Hippocampal formation (tissue), 2 donors: Measurements from ENCODE around the gene MYO1F.
"Not testable (repeated sequence)": the region's sequence is repeated elsewhere in the genome, so short reads cannot be mapped to it uniquely, and the experiment has no call there.

Experiments used
- DNase-seq, 2 donors: peaks; one replicate each; lab custom pipeline; 2025; lab: John Stamatoyannopoulos, UW

The MYO1F gene

DNA sequence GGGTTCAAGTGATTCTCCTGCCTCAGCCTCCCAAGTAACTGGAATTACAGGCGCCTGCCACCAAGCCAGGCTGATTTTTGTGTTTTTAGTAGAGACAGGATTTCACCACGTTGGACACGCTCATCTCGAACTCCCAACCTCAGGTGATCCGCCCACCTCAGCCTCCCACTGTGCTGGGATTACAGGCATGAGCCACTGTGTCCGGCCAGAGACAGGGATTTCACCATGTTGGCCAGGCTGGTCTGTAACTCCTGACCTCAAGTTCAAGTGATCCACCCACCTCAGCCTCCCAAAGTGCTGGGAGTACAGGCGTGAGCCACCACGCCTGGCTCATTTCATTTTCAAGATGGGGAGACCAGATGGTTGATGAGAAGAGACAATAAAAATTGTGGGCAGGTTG lies 12.4 kb downstream of the MYO1F start:
- not testable (repeated sequence) for DNase-seq

DNA sequence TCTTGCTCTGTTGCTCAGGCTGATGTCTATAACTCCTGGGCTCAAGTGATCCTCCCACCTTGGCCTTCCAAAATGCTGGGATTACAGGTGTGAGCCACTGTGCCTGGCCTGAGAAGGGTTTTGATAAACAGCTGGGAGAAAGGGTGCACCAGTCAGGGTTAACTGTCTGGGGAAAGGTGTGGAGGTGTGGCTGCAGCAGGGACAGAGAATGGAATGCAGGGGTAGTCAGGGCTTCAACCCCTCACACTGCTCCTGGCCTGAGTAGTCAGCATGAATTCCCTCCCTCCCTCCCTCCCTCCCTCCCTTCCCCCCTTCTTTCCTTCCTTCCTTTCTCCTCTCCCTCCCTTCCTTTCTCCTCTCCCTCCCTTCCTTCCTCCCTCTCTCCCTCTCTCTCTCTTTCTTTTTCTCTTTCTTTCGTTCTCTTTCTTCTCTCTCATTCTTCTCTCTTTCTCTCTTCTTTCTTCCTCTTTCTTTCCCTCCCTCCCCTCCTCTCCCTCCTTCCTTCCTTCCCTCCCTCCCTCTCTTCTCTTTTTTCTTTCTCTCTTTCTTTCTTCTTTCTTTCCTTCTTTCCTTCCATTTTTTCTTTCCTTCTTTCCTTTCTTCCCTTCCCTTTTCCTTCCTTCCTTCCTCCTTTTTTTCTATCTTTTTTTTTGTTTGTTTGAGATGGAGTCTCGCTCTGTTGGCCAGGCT lies 16.0 kb downstream of the MYO1F start:
- DNase-seq, result no peak

DNA sequence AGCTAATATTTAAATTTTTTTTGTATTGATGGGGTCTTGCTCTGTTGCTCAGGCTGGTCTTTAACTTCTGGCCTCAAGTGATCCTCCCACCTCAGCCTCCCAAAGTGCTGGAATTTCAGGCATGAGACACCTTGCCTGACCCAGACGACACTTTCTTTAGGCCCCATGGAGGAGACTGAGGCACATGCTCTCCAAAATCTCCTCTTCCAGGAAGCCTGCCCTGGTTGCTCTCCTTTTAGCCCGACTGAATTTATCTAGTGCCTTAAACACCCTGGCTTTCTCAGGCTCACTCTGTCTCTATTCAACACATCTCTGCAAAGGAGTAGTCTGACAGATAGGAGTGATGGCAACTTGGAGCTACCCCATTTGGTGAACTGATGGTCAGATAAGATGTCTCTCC lies 18.9 kb downstream of the MYO1F start:
- DNase-seq, result no peak

DNA sequence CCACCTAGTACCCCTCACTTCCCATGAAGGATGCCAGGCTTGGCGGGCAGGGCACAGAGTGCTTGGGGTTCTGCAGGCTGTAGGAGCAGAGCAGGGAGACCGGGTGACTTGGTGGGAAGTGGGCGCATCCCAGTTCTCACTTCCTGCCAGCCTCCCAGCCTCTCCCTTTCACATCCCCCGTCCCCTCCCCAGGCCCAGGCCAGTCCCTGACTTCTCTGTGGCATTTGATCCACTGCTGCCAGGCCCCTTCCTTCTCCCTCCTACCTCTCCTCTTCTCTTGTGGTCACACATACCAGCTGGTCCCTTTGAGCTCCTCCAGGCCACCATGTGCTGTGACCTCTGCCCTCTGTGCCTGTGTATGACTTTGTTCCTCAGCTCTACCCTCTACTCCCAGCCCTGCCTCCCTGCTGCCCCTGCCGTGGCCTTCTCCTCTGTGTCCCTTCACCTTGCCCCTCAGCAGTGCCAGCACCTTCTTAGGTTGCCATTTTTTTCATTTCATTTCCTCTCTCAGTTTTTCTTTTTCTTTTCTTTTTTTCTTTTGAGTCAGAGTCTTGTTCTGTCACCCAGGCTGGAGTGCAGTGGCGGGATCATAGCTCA lies 19.5 kb downstream of the MYO1F start:
- no peak for DNase-seq

DNA sequence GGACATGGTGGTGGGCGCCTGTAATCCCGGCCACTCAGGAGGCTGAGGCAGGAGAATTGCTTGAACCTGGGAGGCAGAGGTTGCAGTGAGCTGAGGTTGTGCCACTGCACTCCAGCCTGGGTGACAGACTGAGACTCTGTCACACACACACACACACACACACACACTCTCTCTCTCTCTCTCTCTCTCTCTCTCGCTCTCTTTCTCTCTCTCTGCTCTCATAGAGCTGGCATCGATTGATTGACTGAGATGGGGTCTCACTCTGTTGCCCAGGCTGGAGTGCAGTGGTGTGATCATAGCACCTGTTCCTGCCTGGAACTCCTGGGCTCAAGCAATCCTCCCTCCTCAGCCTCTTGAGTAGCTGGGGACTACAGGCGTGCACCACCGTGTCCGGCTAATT lies 23.5 kb downstream of the MYO1F start:
- DNase-seq, result not testable (repeated sequence)

DNA sequence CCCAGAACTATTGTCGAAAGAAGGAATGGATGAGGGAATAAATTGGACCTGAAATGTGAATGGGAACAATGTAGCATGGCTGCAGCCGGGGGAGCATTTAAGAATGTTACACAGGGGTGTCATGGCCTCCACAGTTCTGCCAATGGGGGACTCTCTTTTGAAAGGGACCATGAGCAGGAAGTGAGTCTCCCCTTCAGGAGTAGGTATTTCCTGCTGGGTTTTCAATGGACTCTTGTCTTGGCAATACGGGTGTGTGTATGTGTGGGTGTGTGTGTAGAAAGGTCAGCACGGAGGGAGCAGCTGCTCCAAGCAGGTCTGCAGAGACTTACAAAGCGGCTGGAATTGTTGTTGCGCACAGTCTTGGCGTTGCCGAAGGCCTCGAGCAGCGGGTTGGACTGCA lies 24.4 kb downstream of the MYO1F start:
- DNase-seq, result no peak

DNA sequence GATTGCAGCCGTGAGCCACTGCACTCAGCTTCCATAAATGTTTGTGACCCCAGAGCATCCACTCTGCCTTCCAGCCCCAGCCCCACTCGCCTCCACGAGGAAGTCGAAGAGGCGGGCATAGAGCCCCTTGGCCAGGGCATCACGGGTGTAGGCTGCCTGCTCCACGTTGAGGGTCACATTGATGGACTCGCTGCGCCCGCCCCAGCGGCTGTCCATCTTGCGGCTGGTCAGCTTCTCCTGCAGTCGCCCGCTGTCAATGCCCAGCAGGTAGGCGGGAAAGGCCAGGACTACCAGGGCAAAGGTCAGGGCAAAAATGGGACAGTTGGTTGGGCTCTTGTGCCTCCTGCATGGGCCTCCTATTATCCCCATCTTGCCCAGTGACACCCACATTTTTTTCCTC lies 27.2 kb downstream of the MYO1F start:
- DNase-seq, result no peak

DNA sequence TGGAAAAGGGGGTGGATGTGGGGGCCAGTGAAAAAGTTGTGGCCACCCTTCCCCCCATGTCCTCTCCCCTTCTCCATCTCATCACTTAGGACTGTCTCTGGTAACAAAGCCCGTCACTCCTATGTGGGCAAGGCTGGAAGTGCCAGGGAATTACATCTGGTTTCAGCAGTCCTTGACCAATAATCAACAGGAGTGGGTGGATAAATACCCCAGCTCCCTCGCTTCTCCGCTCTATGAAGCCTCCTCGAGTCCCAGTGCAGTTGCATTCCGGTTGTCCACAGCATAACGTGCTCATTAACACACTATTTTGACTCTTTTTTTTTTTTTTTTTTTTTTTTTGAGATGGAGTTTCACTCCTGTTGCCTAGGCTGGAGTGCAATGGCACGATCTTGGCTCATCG lies 31.5 kb downstream of the MYO1F start:
- DNase-seq, result no peak

DNA sequence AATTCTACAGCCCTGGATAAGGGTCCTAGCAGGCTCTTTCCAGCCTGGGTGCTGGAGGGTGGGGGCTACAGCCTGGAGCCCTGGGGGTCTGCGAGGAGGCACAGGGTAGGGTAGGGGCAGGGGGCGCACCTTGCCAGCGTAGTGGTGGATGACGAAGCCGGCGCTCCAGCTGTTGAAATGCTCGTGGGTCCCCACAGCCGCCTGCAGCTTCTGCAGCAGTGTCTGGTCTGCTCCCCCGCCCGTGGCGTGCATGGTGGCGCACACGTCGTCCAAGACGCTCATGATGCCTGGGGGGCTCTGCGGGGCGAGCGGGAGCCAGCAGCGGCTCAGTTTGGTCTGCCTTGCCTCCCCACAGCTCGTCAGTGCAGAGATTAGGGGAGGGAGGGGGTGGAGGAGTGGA lies 33.1 kb downstream of the MYO1F start:
- no peak for DNase-seq

DNA sequence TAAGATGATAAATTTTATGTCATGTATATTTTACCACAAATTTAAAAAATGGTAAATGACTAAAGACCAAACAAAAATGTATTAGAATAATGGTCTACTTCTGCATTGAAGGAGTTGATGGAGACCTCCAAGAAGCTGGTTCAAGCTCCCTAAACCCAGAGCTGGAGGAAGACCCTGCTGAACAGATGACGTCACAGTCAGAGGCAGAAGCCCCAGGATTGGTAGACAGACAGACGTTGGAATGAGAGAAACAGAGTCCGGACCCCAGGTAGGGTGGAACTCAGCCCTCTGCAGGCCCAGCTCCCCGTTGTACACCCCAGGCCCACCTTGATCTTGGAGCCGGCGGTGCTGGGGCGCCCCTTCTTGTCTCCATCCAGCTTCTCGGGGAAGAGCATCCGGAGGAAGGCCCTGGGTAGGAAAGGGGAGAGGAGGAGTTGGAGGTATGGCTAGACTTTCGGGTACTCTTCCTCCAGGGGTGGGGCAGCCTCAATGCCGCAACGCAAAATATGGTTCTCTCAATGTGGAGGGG lies 37.6 kb downstream of the MYO1F start:
- no peak for DNase-seq

DNA sequence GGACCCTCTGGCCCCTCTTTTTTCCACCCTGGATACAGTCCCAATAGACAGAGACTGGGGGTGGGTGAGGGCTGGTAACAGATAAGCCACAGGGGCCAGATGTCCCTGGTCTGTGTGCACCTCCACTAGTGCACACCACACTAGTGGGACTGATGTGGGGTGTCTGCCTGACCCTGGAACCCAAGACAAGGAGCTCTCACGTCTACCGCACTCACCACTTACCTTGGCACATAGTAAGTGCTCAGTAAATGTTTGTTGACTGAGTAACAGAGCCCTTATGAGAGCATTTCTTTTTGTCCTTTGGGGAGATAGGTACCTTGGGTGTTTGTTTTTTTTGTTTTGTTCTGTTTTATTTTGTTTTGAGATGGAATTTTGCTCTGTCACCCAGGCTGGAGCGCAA lies 40.1 kb downstream of the MYO1F start:
- no peak for DNase-seq

DNA sequence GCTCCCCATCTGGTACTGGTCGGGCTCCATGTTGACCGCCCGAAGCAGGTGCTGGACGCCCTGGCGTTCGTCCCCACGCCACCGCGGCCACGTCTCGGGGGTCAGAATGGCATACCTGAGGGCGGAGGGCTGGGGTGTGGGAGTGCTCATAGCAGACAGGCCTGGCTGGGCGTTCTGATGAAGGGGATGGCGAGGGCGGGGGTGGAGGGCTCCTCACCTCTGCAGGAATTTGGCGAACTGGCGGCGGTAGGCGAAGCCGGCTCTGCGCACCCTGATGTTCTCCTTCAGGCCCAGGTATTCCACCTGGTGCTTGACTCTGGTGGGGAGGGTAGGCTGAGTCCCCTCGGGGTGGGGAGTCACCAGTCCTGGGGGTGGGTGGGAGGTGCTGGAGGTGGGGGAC lies 41.0 kb downstream of the MYO1F start:
- DNase-seq, result no peak

DNA sequence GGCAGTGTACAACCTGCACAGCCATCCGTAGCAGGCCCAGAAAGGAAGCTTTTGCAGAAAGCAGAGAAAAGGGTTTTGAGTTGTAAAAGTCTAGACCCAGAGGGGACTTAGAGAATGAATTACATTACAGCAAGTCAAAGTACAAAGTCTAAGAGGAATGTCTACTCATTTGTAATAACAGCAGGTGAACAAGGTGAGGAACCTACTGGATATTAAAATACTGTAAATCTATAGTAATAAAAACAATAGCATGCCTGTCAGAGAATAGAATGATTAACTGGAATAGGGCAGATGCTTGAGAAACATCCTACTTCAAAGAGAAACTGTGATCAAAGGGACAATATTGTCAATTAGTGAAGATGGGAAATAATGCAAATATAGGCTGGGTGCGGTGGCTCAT lies 45.0 kb downstream of the MYO1F start:
- DNase-seq, result no peak

DNA sequence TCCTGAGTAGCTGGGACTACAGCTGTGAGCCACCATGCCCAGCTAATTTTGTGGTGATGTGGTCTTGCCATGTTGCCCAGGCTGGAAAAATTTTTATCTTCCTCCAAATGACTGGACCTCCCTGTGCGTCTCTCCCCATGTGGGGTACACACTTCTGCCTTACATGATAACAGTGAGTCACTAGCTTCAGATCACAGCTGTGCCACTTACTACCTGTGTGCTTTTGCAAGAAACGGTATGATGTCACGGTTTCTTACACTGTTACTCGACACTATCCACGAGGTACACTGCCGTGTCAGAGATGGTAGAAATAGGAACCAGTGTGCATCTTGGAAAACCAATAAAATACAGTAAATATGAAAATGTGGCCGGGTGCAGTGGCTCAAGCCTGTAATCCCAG lies 45.8 kb downstream of the MYO1F start:
- DNase-seq, result no peak

DNA sequence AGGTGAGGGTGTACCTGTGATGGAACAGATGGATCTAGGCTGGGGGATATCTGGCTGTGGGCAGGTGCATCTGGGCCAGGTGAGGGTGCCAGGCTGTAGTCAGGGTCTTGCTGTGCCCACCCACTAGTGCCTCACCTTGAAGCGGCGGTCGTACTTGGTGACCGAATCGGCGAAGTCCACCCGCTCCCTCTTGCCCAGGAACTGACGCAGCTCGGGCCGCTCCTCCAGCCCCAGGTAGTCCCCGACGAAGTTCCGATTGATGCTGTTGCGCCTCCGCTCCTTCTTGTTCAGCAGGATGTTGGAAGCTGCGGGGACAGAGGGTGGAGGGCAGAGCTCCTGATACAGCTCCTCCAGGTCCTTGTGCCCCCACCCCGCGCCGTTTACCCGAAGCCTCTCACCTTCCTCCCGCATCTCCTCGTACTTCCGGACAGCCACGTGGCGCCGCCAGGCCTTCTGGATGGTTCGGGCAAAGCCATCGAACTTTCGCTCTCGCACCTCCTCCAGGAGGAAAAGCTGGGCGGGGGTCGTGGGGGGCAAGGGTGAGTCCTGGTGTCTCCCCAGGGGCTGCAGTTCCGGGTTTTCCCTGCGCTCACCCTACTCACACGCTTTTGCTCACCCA lies 47.1 kb downstream of the MYO1F start:
- no peak for DNase-seq

DNA sequence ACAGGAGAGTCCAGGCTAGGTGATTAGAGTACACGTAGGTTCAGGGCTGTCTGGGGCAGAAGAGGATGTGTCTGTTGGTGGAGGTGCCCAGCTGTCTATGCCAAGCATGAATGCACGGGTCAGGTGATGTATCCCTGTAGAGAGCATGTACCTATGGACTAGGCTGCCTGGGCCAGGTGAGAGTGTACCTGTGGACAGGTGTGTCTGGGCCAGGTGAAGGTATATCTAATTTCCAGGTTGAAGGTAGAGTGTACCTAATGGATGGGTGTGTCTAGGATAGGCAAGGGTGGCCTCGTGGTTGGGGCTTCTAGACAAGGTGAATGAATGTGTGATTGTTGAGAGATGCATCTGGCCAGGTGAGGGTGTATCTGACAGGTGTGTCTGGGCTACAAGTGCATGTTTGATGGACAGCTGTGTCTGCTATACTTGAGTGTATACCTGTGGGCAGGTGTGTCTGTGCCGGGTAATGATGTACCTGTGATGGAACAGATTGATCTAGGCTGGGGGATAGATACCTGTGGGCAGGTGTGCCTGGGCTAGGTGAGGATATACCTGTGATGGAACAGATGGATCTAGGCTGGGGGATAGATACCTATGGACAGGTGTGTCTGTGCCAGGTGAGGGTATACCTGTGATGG lies 47.8 kb downstream of the MYO1F start:
- DNase-seq, result no peak

DNA sequence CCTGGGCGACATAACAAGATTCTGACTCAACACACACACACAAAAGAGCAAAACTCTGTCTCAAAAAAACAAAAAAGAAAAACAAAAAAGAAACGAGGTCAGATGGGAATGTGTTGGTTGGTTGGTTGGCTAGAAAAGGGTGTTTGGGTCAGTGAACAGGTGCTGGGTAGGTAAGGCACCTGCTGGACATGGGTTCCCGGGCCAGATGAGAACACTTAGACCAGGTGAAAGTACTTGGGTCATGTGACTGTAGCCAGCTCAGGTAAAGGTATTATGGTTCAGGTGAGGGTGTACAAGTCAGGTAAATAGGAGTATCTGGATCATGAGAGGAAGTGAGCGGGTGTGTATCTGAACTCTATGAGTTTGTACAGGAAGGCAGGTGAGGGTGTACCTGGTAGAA lies 48.7 kb downstream of the MYO1F start:
- no peak for DNase-seq

DNA sequence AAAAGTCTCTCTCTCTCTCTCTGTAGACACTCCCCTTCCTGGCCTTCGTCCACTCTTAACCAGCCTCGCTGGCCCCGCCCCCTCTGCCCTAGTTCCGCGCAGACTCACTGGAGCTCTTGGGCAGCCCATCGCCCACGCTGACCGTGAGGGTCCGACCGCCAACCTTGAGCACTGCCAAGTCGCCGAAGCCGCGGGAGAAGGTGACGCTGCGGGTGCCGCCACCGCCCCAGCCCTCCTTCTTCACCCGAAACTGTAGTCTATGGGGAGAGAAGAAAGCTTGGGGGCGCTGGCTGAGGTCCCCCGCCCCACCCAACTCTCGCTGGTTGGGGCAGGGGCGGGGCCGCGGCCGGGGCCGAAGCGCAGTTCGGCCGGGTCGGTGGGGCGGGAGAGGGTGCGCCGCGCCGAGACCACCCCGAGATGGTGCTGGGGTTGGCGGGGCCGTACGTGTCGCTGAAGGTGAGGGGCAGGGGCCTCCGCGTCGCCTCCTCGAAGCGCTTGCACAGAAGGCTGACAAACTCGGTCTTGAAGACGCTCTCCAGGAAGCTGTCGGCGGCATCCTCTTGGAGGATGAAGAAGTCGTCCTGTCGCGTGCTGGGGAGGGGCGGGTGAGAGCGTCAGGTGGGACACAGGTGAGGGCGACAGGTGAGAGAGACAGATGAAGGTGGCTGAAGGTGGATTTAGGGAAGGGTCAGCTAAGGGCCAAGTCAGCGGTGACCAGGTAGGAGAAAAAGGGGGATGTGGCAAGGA lies 50.7 kb downstream of the MYO1F start:
- peak; percentile 64 to 81 for DNase-seq

DNA sequence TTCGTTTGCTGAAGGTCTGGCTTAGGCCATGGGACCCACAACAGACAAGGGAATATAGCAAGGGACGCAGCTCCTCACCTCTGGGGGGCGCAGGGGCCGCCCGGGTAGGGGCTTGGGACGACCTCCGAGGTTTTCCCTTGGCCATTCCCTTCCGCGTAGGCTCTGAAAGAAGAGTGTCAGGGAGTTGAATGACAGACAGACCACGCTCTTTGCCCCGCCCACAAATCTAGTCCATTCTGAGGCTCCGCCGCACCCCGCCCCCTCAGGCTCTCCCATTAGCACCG lies 51.9 kb downstream of the MYO1F start:
- DNase-seq, result no peak

DNA sequence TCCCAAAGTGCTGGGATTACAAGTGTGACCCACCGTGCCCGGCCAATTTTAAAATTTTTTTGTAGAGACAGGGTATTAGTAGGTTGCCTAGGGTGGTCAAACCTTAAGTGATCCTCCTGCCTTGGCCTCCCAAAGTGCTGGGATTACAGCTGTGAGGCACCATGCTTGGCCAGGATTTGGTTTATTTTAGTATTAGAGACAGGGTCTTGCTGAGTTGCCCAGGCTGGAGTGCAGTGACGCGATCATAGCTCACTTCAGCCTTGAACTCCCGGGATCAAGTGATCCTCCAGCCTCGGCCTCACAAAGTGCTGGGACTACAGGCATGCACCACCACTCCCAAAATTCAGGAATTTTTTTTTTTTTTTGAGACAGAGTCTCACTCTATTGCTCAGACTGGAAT lies 57.9 kb downstream of the MYO1F start:
- DNase-seq, result no peak

DNA sequence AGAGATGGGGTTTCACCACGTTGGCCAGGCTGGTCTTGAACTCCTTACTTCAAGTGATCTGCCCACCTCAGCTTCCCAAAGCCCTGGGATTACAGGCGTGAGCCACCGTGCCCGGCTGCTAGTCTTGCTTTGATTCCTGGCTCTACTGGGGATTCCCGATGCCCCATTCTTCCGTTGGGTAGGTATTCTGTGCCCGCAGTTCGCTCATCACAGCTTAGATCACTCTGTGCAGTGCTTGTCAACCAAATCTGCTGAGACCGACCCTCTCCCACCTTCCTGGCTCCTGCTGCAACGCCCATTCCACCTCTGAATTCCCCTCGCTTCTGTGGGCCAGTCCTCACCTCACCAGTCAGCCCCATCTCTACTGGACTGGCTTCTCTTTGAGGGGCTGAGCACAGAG lies 58.7 kb downstream of the MYO1F start:
- DNase-seq, result no peak
